K562 (cell line): ENCODE results near the gene ASPHD1. TPM values are rescaled to one million over a fixed set of nuclear protein-coding genes. Genes with fewer than 3 reads are reported as not detected.

Experiments used
- CBX5 ChIP-seq: IDR thresholded peaks from 2 replicates; pipeline ENCODE4 v1.6.1; 2014; ENCODE audit warnings: low read depth, borderline replicate concordance
- DMBX1 ChIP-seq: fragments of 250-450 bp; sonication (Bioruptor Pico); IDR thresholded peaks from 2 replicates; pipeline ENCODE4 v1.8.0; 2022; ENCODE audit warnings: inconsistent platforms, mild to moderate bottlenecking, moderate library complexity, borderline replicate concordance
- EZH2 ChIP-seq: IDR thresholded peaks from 2 replicates; pipeline ENCODE4 v1.6.1; 2012; ENCODE audit warnings: low read depth, mild to moderate bottlenecking, inconsistent platforms, low read length, borderline replicate concordance
- MBD2 ChIP-seq: sonication (generic); IDR thresholded peaks from 2 replicates; pipeline ENCODE4 v1.6.1; 2016; ENCODE audit warnings: low read depth, borderline replicate concordance
- NFRKB ChIP-seq: fragments of 450-650 bp; IDR thresholded peaks from 2 replicates; pipeline ENCODE4 v1.6.1; 2016; ENCODE audit warnings: low read depth
- NUFIP1 ChIP-seq: fragments of 450-650 bp; IDR thresholded peaks from 2 replicates; pipeline ENCODE4 v1.6.1; 2018; ENCODE audit not compliant: partially characterized antibody
- PHF21A ChIP-seq: fragments of 450-650 bp; IDR thresholded peaks from 2 replicates; pipeline ENCODE4 v1.6.1; 2017; ENCODE audit warnings: low read depth, borderline replicate concordance
- SMAD2 ChIP-seq: fragments of 150-350 bp; IDR thresholded peaks from 2 replicates; pipeline ENCODE4 v1.6.1; 2014; ENCODE audit warnings: low read depth, mild to moderate bottlenecking, low read length
- TEAD1 ChIP-seq, 2 experiments: fragments of 450-650 bp in 1 of 2; sonication (generic) in 1 of 2; formaldehyde crosslinking; IDR thresholded peaks; 2 replicates each; pipeline versions ENCODE4 v1.4.0 to v1.8.0; 2020 to 2022; ENCODE audit warnings: mild to moderate bottlenecking in 2 of 2, missing genetic modification reagents in 1 of 2
- XRCC5 ChIP-seq: fragments of 200-400 bp; formaldehyde crosslinking; IDR thresholded peaks from 2 replicates; pipeline ENCODE4 v1.6.1; 2017; ENCODE audit warnings: low read depth, mild to moderate bottlenecking, low read length
- polyA plus RNA-seq, 8 experiments: library from polyadenylated mRNA; depleted of rRNA in 4 of 8; stranded (reverse) in 5 of 8; unstranded in 3 of 8; fragments of >200 nt; fragmentation: Nextera tagmentation in 2 of 8; fragmentation: Illumina TruSeq in 1 of 8; extraction: Ambion mirVana in 2 of 8; extraction: Trizol in 1 of 8; gene quantifications; 2 replicates each; pipeline versions ENCODE4 v1.2.1 to v1.2.3, GENCODE V29; 2011 to 2014; ENCODE audit warnings: inconsistent platforms in 1 of 8, missing spikeins in 1 of 8
- total RNA-seq, 7 experiments: library from RNA; depleted of rRNA in 6 of 7; stranded (reverse); fragments of >200 nt in 6 of 7; fragmentation: Illumina TruSeq in 2 of 7; extraction: Trizol in 2 of 7; gene quantifications; 2 replicates each; pipeline versions ENCODE4 v1.2.1 to v1.2.3, GENCODE V29; 2011 to 2021; ENCODE audit warnings: low replicate concordance in 1 of 7
- TF ChIP-seq, protein P1 (sequence below): fragments of 450-650 bp; formaldehyde crosslinking; IDR thresholded peaks from 2 replicates; pipeline ENCODE4 v1.4.0; 2022; ENCODE audit warnings: missing genetic modification characterization
- TF ChIP-seq, protein P2 (sequence below): fragments of 450-650 bp; formaldehyde crosslinking; conservative IDR thresholded peaks from 2 replicates; pipeline ENCODE4 v1.4.0; 2022; ENCODE audit warnings: mild to moderate bottlenecking, missing genetic modification characterization
- TF ChIP-seq, protein P3 (sequence below): fragments of 250-450 bp; sonication (Bioruptor Pico); IDR thresholded peaks from 2 replicates; pipeline ENCODE4 v1.4.0; 2020
- TF ChIP-seq, protein P4 (sequence below): sonication (generic); formaldehyde crosslinking; IDR thresholded peaks from 2 replicates; pipeline ENCODE4 v1.8.1; 2023; ENCODE audit warnings: mild to moderate bottlenecking, missing genetic modification reagents, moderate library complexity
- TF ChIP-seq, protein P5 (sequence below): IDR thresholded peaks from 2 replicates; pipeline ENCODE4 v1.6.1; 2012; ENCODE audit warnings: low read depth, low read length, improper control_type of control experiment, borderline replicate concordance
- TF ChIP-seq, protein P6 (sequence below), 2 experiments: fragments of 450-650 bp in 1 of 2; sonication (generic) in 1 of 2; formaldehyde crosslinking; conservative IDR thresholded peaks; 2 replicates each; pipeline versions ENCODE4 v1.4.0 to v1.8.1; 2020 to 2022; ENCODE audit warnings: mild to moderate bottlenecking in 1 of 2, missing genetic modification reagents in 1 of 2
- TF ChIP-seq, protein P7 (sequence below): fragments of 250-450 bp; sonication (Bioruptor Pico); IDR thresholded peaks from 2 replicates; pipeline ENCODE4 v1.5.0; 2022; ENCODE audit warnings: mild to moderate bottlenecking

Gene ASPHD1
- total and polyA plus RNA-seq, 9 of the 15 experiments (the other 6 are each of a cell fraction or from before 2014, with no cell fraction given): 0.03 to 0.70 (median 0.24) TPM; not detected in 5

DNA sequence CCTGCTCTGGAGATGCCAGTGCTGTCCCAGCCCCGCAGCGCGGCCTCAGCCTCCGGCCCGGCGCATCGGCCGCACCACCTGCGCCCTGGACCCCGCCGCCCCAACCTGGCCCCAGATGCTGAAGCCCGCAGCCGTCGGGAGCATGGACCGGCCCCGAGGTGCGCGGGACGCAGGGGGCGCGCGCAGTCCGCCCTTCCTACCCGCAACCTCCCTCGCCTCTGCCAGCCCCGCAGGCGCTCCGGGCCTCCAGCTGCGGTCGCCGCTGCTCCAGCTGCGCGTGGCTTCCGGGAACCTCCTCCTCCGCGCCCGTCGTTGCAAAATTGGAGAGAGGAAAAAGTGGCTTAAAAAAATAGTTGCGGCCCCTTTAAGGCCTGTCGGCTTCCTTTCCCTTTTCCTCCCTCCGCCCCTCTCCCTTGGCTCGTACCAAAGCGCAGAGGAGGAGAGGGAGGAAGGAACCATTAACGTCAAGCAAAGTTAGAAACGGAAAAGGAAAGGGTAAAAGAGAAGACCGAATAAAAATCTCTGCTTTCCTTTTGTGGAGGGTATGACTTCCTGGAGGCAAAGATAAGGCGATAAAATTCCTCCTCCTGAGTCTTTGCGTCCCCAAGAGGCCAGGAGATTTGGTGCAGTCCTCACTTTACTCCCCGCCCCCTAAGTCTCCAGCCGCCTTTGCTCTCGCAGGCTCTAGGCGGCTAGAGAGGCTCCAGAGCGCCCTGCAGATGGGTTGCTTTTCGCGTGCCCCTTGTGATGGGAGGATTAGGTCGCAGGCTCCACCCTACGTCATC lies 37.2 kb upstream of the ASPHD1 start, which contains the start of gene CDIPT (continued):
- TF ChIP-seq, protein P1, sequence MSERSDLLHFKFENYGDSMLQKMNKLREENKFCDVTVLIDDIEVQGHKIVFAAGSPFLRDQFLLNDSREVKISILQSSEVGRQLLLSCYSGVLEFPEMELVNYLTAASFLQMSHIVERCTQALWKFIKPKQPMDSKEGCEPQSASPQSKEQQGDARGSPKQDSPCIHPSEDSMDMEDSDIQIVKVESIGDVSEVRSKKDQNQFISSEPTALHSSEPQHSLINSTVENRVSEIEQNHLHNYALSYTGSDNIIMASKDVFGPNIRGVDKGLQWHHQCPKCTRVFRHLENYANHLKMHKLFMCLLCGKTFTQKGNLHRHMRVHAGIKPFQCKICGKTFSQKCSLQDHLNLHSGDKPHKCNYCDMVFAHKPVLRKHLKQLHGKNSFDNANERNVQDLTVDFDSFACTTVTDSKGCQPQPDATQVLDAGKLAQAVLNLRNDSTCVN: no peak
- TF ChIP-seq, protein P2, sequence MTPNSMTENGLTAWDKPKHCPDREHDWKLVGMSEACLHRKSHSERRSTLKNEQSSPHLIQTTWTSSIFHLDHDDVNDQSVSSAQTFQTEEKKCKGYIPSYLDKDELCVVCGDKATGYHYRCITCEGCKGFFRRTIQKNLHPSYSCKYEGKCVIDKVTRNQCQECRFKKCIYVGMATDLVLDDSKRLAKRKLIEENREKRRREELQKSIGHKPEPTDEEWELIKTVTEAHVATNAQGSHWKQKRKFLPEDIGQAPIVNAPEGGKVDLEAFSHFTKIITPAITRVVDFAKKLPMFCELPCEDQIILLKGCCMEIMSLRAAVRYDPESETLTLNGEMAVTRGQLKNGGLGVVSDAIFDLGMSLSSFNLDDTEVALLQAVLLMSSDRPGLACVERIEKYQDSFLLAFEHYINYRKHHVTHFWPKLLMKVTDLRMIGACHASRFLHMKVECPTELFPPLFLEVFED (CRISPR knock-in tag): 0 out of 2 replicates have a peak, but pooled peaks have one; percentile 17
- TF ChIP-seq, protein P3, sequence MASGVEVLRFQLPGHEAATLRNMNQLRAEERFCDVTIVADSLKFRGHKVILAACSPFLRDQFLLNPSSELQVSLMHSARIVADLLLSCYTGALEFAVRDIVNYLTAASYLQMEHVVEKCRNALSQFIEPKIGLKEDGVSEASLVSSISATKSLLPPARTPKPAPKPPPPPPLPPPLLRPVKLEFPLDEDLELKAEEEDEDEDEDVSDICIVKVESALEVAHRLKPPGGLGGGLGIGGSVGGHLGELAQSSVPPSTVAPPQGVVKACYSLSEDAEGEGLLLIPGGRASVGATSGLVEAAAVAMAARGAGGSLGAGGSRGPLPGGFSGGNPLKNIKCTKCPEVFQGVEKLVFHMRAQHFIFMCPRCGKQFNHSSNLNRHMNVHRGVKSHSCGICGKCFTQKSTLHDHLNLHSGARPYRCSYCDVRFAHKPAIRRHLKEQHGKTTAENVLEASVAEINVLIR (CRISPR knock-in tag): peak; percentile 69; the same call in 1 of the 2 replicates
- TF ChIP-seq CBX5 (no peak), TEAD1 (CRISPR knock-in tag; IDR thresholded peaks at IDR 0.05) (no peak), NFRKB (peak; percentile 40; the same call in 1 of the 2 replicates), PHF21A (no peak), MBD2 (peak; percentile 98), XRCC5 (peak; percentile 97; the same call in 1 of the 2 replicates), EZH2 (no peak), DMBX1 (CRISPR knock-in tag) (no peak), SMAD2 (no peak), NUFIP1 (peak; percentile 95)
- TF ChIP-seq, protein P4, sequence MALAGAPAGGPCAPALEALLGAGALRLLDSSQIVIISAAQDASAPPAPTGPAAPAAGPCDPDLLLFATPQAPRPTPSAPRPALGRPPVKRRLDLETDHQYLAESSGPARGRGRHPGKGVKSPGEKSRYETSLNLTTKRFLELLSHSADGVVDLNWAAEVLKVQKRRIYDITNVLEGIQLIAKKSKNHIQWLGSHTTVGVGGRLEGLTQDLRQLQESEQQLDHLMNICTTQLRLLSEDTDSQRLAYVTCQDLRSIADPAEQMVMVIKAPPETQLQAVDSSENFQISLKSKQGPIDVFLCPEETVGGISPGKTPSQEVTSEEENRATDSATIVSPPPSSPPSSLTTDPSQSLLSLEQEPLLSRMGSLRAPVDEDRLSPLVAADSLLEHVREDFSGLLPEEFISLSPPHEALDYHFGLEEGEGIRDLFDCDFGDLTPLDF: no peak
- TF ChIP-seq, protein P5, sequence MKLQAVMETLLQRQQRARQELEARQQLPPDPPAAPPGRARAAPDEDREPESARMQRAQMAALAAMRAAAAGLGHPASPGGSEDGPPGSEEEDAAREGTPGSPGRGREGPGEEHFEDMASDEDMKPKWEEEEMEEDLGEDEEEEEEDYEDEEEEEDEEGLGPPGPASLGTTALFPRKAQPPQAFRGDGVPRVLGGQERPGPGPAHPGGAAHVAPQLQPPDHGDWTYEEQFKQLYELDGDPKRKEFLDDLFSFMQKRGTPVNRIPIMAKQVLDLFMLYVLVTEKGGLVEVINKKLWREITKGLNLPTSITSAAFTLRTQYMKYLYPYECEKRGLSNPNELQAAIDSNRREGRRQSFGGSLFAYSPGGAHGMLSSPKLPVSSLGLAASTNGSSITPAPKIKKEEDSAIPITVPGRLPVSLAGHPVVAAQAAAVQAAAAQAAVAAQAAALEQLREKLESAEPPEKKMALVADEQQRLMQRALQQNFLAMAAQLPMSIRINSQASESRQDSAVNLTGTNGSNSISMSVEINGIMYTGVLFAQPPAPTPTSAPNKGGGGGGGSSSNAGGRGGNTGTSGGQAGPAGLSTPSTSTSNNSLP: no peak
- TF ChIP-seq, protein P6, sequence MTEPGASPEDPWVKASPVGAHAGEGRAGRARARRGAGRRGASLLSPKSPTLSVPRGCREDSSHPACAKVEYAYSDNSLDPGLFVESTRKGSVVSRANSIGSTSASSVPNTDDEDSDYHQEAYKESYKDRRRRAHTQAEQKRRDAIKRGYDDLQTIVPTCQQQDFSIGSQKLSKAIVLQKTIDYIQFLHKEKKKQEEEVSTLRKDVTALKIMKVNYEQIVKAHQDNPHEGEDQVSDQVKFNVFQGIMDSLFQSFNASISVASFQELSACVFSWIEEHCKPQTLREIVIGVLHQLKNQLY (CRISPR knock-in tag; conservative IDR thresholded peaks at IDR 0.05): no peak
- TF ChIP-seq, protein P7, sequence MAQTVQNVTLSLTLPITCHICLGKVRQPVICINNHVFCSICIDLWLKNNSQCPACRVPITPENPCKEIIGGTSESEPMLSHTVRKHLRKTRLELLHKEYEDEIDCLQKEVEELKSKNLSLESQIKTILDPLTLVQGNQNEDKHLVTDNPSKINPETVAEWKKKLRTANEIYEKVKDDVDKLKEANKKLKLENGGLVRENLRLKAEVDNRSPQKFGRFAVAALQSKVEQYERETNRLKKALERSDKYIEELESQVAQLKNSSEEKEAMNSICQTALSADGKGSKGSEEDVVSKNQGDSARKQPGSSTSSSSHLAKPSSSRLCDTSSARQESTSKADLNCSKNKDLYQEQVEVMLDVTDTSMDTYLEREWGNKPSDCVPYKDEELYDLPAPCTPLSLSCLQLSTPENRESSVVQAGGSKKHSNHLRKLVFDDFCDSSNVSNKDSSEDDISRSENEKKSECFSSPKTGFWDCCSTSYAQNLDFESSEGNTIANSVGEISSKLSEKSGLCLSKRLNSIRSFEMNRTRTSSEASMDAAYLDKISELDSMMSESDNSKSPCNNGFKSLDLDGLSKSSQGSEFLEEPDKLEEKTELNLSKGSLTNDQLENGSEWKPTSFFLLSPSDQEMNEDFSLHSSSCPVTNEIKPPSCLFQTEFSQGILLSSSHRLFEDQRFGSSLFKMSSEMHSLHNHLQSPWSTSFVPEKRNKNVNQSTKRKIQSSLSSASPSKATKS (CRISPR knock-in tag): no peak
